ENCODE data around the gene CEACAM16. TPM values are rescaled to one million over a fixed set of nuclear protein-coding genes. Genes with fewer than 3 reads are reported as not detected.
A peak's percentile ranks its signal among the peaks of the same experiment; 100 is the strongest.
"Not testable (repeated sequence)": the region's sequence is repeated elsewhere in the genome, so short reads cannot be mapped to it uniquely, and the experiment has no call there.

The CEACAM16 gene
- total RNA-seq, 6 experiments from 2014 or later = not detected

- Histone ChIP-seq H3K36me3 (peaks cover 0 to 15% (median 0%) of the 10 kb centered on the region in 4 donors), H3K9me3 (no peaks in the 10 kb centered on the region), H3K27ac (peak overlapping the region in 2 of 3 donors; percentile 47 to 70), H3K4me3 (no peak overlapping the region), H3K4me1 (peaks cover 0 to 46% (median 21%) of the 10 kb centered on the region in 4 donors), H3K27me3 (no peaks in the 10 kb centered on the region)
- ATAC-seq (no peak), DNase-seq (no peak)
- TF ChIP-seq, protein P1, sequence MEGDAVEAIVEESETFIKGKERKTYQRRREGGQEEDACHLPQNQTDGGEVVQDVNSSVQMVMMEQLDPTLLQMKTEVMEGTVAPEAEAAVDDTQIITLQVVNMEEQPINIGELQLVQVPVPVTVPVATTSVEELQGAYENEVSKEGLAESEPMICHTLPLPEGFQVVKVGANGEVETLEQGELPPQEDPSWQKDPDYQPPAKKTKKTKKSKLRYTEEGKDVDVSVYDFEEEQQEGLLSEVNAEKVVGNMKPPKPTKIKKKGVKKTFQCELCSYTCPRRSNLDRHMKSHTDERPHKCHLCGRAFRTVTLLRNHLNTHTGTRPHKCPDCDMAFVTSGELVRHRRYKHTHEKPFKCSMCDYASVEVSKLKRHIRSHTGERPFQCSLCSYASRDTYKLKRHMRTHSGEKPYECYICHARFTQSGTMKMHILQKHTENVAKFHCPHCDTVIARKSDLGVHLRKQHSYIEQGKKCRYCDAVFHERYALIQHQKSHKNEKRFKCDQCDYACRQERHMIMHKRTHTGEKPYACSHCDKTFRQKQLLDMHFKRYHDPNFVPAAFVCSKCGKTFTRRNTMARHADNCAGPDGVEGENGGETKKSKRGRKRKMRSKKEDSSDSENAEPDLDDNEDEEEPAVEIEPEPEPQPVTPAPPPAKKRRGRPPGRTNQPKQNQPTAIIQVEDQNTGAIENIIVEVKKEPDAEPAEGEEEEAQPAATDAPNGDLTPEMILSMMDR (IDR thresholded peaks at IDR 0.05) = no peak
- no peak for TF ChIP-seq POLR2A (IDR thresholded peaks at IDR 0.05)
- WGBS (ENCODE audit: insufficient coverage, low coverage, low lambda C conversion rate, missing lambda C conversion rate) = 29% methylated on average over 2 of the region's 8 CpGs
- intact Hi-C loops (cut with DNase I) = no loop called here
These were observed 20.3 kb downstream of the CEACAM16 start for GRCh38 chr19:44719262-44719701.

- peaks cover 0 to 55% (median 21%) of the 10 kb centered on the region in 4 donors for H3K4me1 ChIP-seq
- H3K27ac ChIP-seq, H3K4me3 ChIP-seq, H3K36me3 ChIP-seq, DNase-seq, H3K27me3 ChIP-seq, ATAC-seq, H3K9me3 ChIP-seq: not testable (repeated sequence)
- WGBS (ENCODE audit: insufficient coverage, low coverage, low lambda C conversion rate, missing lambda C conversion rate) = 96% methylated on average over 4 of the region's 9 CpGs
- intact Hi-C loops (cut with DNase I) = loop anchor here in 1 of 2 donors (5.0 kb wide), 1 partner anchor 52 kb away; no protein-coding TSS in a partner anchor
These were observed 21.4 kb downstream of the CEACAM16 start for GRCh38 chr19:44720396-44720795.

GRCh38 chr19:44720945-44721344 lies 22.0 kb downstream of the CEACAM16 start:
- Histone ChIP-seq H3K9me3 (no peaks in the 10 kb centered on the region), H3K4me1 (peaks cover 0 to 61% (median 24%) of the 10 kb centered on the region in 4 donors), H3K36me3 (peaks cover 0 to 1% (median 0%) of the 10 kb centered on the region in 4 donors), H3K27me3 (no peaks in the 10 kb centered on the region), H3K4me3 (no peak overlapping the region), H3K27ac (no peak overlapping the region)
- TF ChIP-seq POLR2A (IDR thresholded peaks at IDR 0.05) = no peak
- TF ChIP-seq, protein P1 (IDR thresholded peaks at IDR 0.05) = no peak
- WGBS (ENCODE audit: insufficient coverage, low coverage, low lambda C conversion rate, missing lambda C conversion rate) = 45% methylated on average over 3 of the region's 6 CpGs
- no peak for DNase-seq
- ATAC-seq = no peak
- intact Hi-C loops (cut with DNase I) = loop anchor here in 1 of 2 donors (5.0 kb wide), 1 partner anchor 51 kb away; no protein-coding TSS in a partner anchor

GRCh38 chr19:44721369-44721768 lies 22.4 kb downstream of the CEACAM16 start:
- not testable (repeated sequence) for H3K4me3 ChIP-seq, H3K36me3 ChIP-seq, ATAC-seq, DNase-seq, H3K9me3 ChIP-seq, H3K27me3 ChIP-seq
- WGBS (ENCODE audit: insufficient coverage, low coverage, low lambda C conversion rate, missing lambda C conversion rate) = 47% methylated on average over 5 of the region's 5 CpGs
- Histone ChIP-seq H3K27ac (peak overlapping the region in 1 of 3 donors; percentile 91), H3K4me1 (peaks cover 0 to 65% (median 26%) of the 10 kb centered on the region in 4 donors)
- intact Hi-C loops (cut with DNase I) = loop anchor here in 1 of 2 donors (5.0 kb wide), 1 partner anchor 51 kb away; no protein-coding TSS in a partner anchor

- DNase-seq = peak; percentile 48 to 57 (median 48)
- 33% methylated on average over 14 of the region's 21 CpGs for WGBS (ENCODE audit: insufficient coverage, low coverage, low lambda C conversion rate, missing lambda C conversion rate)
- intact Hi-C loops (cut with DNase I) = loop anchor here in 1 of 2 donors (5.0 kb wide), 1 partner anchor 50 kb away; no protein-coding TSS in a partner anchor
These were observed 23.5 kb downstream of the CEACAM16 start for GRCh38 chr19:44722131-44723121.

More at GRCh38 chr19:44722131-44723121, 23.5 kb downstream of the CEACAM16 start:
- H3K9me3 ChIP-seq = no peaks in the 10 kb centered on the region
- no peaks in the 10 kb centered on the region for H3K27me3 ChIP-seq
- peak overlapping the region; percentile 29 to 56 (median 35) for H3K4me3 ChIP-seq
- TF ChIP-seq, protein P1 (IDR thresholded peaks at IDR 0.05) = no peak
- no peak for ATAC-seq
- peaks cover 0 to 73% (median 26%) of the 10 kb centered on the region in 4 donors for H3K4me1 ChIP-seq
- peak overlapping the region in 2 of 3 donors; percentile 28 to 91 for H3K27ac ChIP-seq
- no peaks in the 10 kb centered on the region for H3K36me3 ChIP-seq
